ENCODE results near the gene ACVR1B.

- no peak for TF ChIP-seq CTCF (IDR thresholded peaks at IDR 0.05; ENCODE audit: extremely low read depth in 1 of 2, insufficient read depth in 1 of 2, low read depth in 1 of 2, low read length in 2 of 2)
- no peak for TF ChIP-seq JUN (IDR thresholded peaks at IDR 0.05; ENCODE audit: borderline replicate concordance, insufficient read depth, insufficient read length, low read depth)
- no peak for TF ChIP-seq POLR2A (IDR thresholded peaks at IDR 0.05; ENCODE audit: low read depth, low read length)
Measured at GRCh38 chr12:51920046-51920445, 31.5 kb upstream of the ACVR1B start.
